HCT116 (cell line): ENCODE measurements around the gene MYRF. TPM values are rescaled to one million over a fixed set of nuclear protein-coding genes. Genes with fewer than 3 reads are reported as not detected.
A peak's percentile ranks its signal among the peaks of the same experiment; 100 is the strongest.

Experiments used
- ATAC-seq: fragments of 200-7000 bp; cut with Tn5 transposase; 2 replicates; pipeline ENCODE4 v1.9.1; 2020; ENCODE audit warnings: mild to moderate bottlenecking, moderate library complexity
- BruUV-seq: library from RNA; stranded (reverse); fragments of 400-500 nt; replicated peaks from 2 replicates; lab custom pipeline; 2021; lab: Mats Ljungman, UMichigan
- CTCF ChIA-PET: fragments of 300-600 bp; sonication (Branson Sonifier 250); formaldehyde crosslinking; loops from one replicate; lab custom pipeline; 2021; ENCODE audit warnings: antibody characterized with exemption; lab: Charles Lee
- POLR2A ChIA-PET: fragments of 300-600, 350-600 bp; sonication (Branson Sonifier 250); formaldehyde crosslinking; loops from one replicate; lab custom pipeline; 2021; ENCODE audit warnings: antibody characterized with exemption; lab: Charles Lee
- RAD21 ChIA-PET, 2 experiments: fragments of 300-600 bp; sonication (Branson Sonifier 250); formaldehyde crosslinking; loops; one replicate each; lab custom pipeline; 2023; ENCODE audit warnings: low total read pairs in 2 of 2; ENCODE audit not compliant: uncharacterized antibody in 2 of 2, unreplicated experiment in 2 of 2, low non-redundant PET in 1 of 2; lab: Charles Lee
- DNase-seq: peaks from one replicate; pipeline ENCODE4 v3.0.0-alpha.2; 2010; ENCODE audit warnings: low read depth, low spot score
- H2AFZ ChIP-seq: fragments of 200-600 bp; shearing (Covaris generic), sonication (generic); 2 replicates; pipeline ENCODE4 v1.6.1; 2017; ENCODE audit warnings: low read depth, mixed run types, mixed read lengths, antibody characterized with exemption, low read length; ENCODE audit not compliant: poor library complexity, severe bottlenecking
- H3K27ac ChIP-seq: 2 replicates; pipeline ENCODE4 v1.5.1; 2012; ENCODE audit warnings: low read depth, low read length
- H3K27me3 ChIP-seq: fragments of 200-600 bp; sonication (generic); 2 replicates; pipeline ENCODE4 v1.6.1; 2016; ENCODE audit warnings: mixed run types, low read length, mixed read lengths; ENCODE audit not compliant: insufficient read depth
- H3K36me3 ChIP-seq, 2 experiments: fragments of 200-500 bp in 1 of 2; fragments of 200-600 bp in 1 of 2; sonication (Bioruptor generic) in 1 of 2; sonication (generic) in 1 of 2; 2 replicates each; pipeline versions ENCODE4 v1.5.1 to v1.6.1; 2014 to 2016; ENCODE audit warnings: low read length in 2 of 2, inconsistent platforms in 1 of 2, mixed read lengths in 1 of 2, mixed run types in 1 of 2; ENCODE audit not compliant: insufficient read depth in 2 of 2, control insufficient read depth in 1 of 2
- H3K4me1 ChIP-seq, 2 experiments: fragments of 200-600 bp in 1 of 2; sonication (generic) in 1 of 2; 2 replicates each; pipeline versions ENCODE4 v1.5.1 to v1.6.1; 2012 to 2017; ENCODE audit warnings: low read length in 2 of 2, inconsistent platforms in 1 of 2, mild to moderate bottlenecking in 1 of 2, mixed read lengths in 1 of 2, mixed run types in 1 of 2, moderate library complexity in 1 of 2; ENCODE audit not compliant: insufficient read depth in 2 of 2, control insufficient read depth in 1 of 2
- H3K4me2 ChIP-seq: fragments of 200-600 bp; sonication (generic); 2 replicates; pipeline ENCODE4 v1.6.1; 2017; ENCODE audit warnings: mixed run types, low read length, mixed read lengths
- H3K4me3 ChIP-seq, 2 experiments: fragments of 200-600 bp in 1 of 2; sonication (generic) in 1 of 2; replicated peaks in 1 of 2; 2 replicates each; pipeline ENCODE4 v1.5.1; 2011 to 2016; ENCODE audit warnings: low read length in 2 of 2, control low read depth in 1 of 2, low read depth in 1 of 2, mild to moderate bottlenecking in 1 of 2, mixed read lengths in 1 of 2, mixed run types in 1 of 2
- H3K79me2 ChIP-seq: fragments of 200-600 bp; sonication (generic); 2 replicates; pipeline ENCODE4 v1.6.1; 2017; ENCODE audit warnings: mild to moderate bottlenecking, mixed run types, low read length, moderate library complexity, mixed read lengths; ENCODE audit not compliant: insufficient read depth
- H3K9ac ChIP-seq: fragments of 200-600 bp; sonication (generic); 2 replicates; pipeline ENCODE4 v1.6.1; 2016; ENCODE audit warnings: low read length, mixed read lengths
- H3K9me2 ChIP-seq: fragments of 200-600 bp; sonication (generic), shearing (Covaris generic); 2 replicates; pipeline ENCODE4 v1.6.1; 2017; ENCODE audit warnings: mixed run types, mild to moderate bottlenecking, moderate library complexity; ENCODE audit not compliant: insufficient read depth
- H3K9me3 ChIP-seq, 2 experiments: fragments of 200-500 bp in 1 of 2; fragments of 200-600 bp in 1 of 2; sonication (Bioruptor generic) in 1 of 2; sonication (generic) in 1 of 2; 2 replicates each; pipeline ENCODE4 v1.6.1; 2014 to 2017; ENCODE audit warnings: low read length in 2 of 2, mixed read lengths in 2 of 2, inconsistent platforms in 1 of 2, low read depth in 1 of 2, mild to moderate bottlenecking in 1 of 2, mixed run types in 1 of 2, moderate library complexity in 1 of 2; ENCODE audit not compliant: control insufficient read depth in 1 of 2, insufficient read depth in 1 of 2
- H4K20me1 ChIP-seq: fragments of 200-600 bp; sonication (generic), shearing (Covaris generic); 2 replicates; pipeline ENCODE4 v1.6.1; 2017; ENCODE audit warnings: mixed run types, mild to moderate bottlenecking, moderate library complexity; ENCODE audit not compliant: insufficient read depth
- CEBPB ChIP-seq: IDR thresholded peaks from 2 replicates; pipeline ENCODE4 v1.6.1; 2012; ENCODE audit warnings: low read depth
- EGR1 ChIP-seq: IDR thresholded peaks from 2 replicates; pipeline ENCODE4 v1.6.1; 2012; ENCODE audit warnings: low read depth
- FOSL1 ChIP-seq: IDR thresholded peaks from 2 replicates; pipeline ENCODE4 v1.6.1; 2012; ENCODE audit warnings: low read depth
- JUND ChIP-seq: IDR thresholded peaks from 2 replicates; pipeline ENCODE4 v1.6.1; 2012
- POLR2A ChIP-seq: IDR thresholded peaks from 2 replicates; pipeline ENCODE4 v1.7.0; 2011; ENCODE audit warnings: borderline replicate concordance; ENCODE audit not compliant: insufficient read depth, insufficient read length; ENCODE audit errors: extremely low read depth
- SIN3A ChIP-seq: IDR thresholded peaks from 2 replicates; pipeline ENCODE4 v1.6.1; 2012; ENCODE audit warnings: low read depth
- SP1 ChIP-seq: IDR thresholded peaks from 2 replicates; pipeline ENCODE4 v1.6.1; 2012; ENCODE audit warnings: low read depth
- ZFX ChIP-seq: fragments of 450-650 bp; IDR thresholded peaks from 2 replicates; pipeline ENCODE4 v1.6.1; 2017
- intact Hi-C: fragments of 100-400 bp; cut with micrococcal nuclease; formaldehyde crosslinking; loops from 2 replicates; pipeline ENCODE4 v1.10.0; 2022
- total RNA-seq: library from RNA; stranded (reverse); gene quantifications from one replicate; pipeline ENCODE4 v1.2.1, GENCODE V29; 2021; ENCODE audit not compliant: unreplicated experiment
- TF ChIP-seq, protein P1 (sequence below): IDR thresholded peaks from 2 replicates; pipeline ENCODE4 v1.6.1; 2012
- TF ChIP-seq, protein P2 (sequence below): IDR thresholded peaks from 2 replicates; pipeline ENCODE4 v1.6.1; 2011; ENCODE audit warnings: mild to moderate bottlenecking, low read length, moderate library complexity; ENCODE audit not compliant: insufficient replicate concordance; ENCODE audit errors: extremely low read depth
- TF ChIP-seq, protein P3 (sequence below): IDR thresholded peaks from 2 replicates; pipeline ENCODE4 v1.6.1; 2012; ENCODE audit warnings: low read depth

Gene MYRF
- total RNA-seq, 1 experiment from 2014 or later = 52.3 TPM

DNA sequence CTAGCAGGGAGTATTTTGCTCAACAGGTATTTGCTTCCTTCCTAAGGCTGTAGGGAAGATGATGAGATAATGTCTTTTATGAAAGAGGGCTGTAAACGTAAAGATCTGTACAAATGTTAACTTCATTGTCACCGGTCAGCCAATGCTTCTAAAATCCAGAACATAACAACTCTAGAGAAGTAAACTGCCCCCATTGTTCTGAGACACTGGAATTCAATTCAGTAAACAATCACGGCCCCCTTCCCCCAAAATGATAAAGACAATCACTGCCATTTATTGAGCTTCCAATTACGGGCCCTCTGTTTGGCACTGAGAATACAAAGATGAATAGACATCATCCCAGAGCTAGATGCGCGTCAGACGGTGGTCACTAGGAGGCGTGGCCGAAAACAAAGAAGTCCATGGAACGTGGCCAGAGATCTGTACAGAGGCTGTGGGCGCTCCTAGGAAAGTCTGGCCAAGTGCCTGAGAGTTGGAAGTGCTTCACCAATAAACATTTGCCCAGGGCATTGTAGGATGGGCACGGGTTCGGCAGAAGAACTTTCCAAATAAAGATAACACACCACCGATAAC lies 39.4 kb downstream of the MYRF start:
- H3K36me3 ChIP-seq = peaks cover 24 to 52% of the 10 kb centered on the region in 2 experiments; a peak in 3 of 4 replicates
- H4K20me1 ChIP-seq = peaks cover under 1% of the 10 kb centered on the region; the same call in 1 of the 2 replicates
- H3K4me1 ChIP-seq = peaks cover 4 to 16% of the 10 kb centered on the region in 2 experiments; a peak in 2 of 4 replicates
- H2AFZ ChIP-seq = no peak overlapping the region
- BruUV-seq = TSS peak; percentile 83
- peak; percentile 46 for ATAC-seq
- H3K9me3 ChIP-seq = no peaks in the 10 kb centered on the region
- peak overlapping the region; percentile 99 for H3K9ac ChIP-seq
- ChIA-PET RAD21 (interaction anchor here in 1 of 2 experiments (1.5 kb wide), 1 partner anchor 316 kb away, joined by 3 read pairs; no protein-coding TSS in a partner anchor), POLR2A (interaction anchor here (0.6 to 2.8 kb wide), 6 partner anchors 9 to 39 kb away, joined by 3 to 14 read pairs (median 3); no protein-coding TSS in a partner anchor), CTCF (interaction anchor here (1.0 to 2.4 kb wide), 4 partner anchors 11 to 316 kb away, joined by 3 to 9 read pairs (median 4); no protein-coding TSS in a partner anchor)
- H3K79me2 ChIP-seq = peaks cover 65% of the 10 kb centered on the region
- peak overlapping the region; percentile 94 for H3K27ac ChIP-seq
- intact Hi-C loops = no loop called here
- no peaks in the 10 kb centered on the region for H3K27me3 ChIP-seq
- peak; percentile 63 for DNase-seq
- TF ChIP-seq SIN3A (0 out of 2 replicates have a peak, but pooled peaks have one; percentile 5), EGR1 (no peak)
- TF ChIP-seq, all 23 proteins: peak for 1
- peak overlapping the region; percentile 96 to 100 for H3K4me3 ChIP-seq
- H3K9me2 ChIP-seq = no peaks in the 10 kb centered on the region
- peak overlapping the region; percentile 90 for H3K4me2 ChIP-seq

DNA sequence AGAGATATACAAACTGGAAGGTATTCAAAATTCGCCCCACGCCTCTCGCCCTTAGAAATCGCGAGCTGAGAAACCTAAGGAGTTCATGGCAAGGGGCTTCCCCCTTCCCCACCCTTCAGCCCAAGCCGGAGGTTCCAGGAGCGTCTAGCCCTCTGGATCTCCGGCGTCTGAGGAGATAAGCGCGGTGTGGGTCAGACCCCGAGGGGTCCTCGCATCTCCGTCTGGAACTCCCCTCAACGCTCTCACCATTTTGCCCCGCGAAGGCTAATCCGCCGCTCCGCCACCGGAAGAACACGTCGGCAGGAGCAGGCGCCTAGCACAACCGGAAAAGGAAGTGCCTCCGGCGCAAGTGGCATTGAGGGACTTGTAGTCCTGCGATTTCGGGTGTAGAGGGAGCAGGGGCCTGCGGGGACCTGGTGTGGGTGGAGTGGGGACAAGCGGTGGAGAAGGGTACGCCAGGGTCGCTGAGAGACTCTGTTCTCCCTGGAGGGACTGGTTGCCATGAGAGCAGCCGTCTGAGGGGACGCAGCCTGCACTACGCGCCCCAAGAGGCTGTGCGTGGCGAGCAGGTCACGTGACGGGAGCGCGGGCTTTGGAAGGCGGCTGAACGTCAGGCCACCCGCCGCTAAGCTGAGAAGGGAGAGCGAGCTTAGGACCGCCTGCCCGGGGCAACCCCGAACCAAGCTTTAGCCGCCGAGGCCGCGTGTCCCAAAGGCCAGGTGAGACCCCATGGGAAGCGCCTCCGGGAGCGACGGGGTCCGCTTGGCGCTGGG lies 40.1 kb downstream of the MYRF start, which contains the start of the genes FEN1 and TMEM258:
TSS of gene FEN1 (plus strand) at position 602 of the 773 bp plus-strand sequence. CDS start 2,451 bp downstream, outside the sequence.
TSS of gene TMEM258 (minus strand) at position 290 of the 773 bp plus-strand sequence. CDS start at position 249, 41 bp downstream.
- RAD21 ChIA-PET = interaction anchor here in 1 of 2 experiments (1.5 kb wide), 1 partner anchor 316 kb away, joined by 3 read pairs; no protein-coding TSS in a partner anchor
- peaks cover 21 to 49% of the 10 kb centered on the region in 2 experiments; a peak in 3 of 4 replicates for H3K36me3 ChIP-seq
- ATAC-seq (peak; percentile 84), DNase-seq (peak; percentile 88)
- peaks cover 7% of the 10 kb centered on the region; the same call in 1 of the 2 replicates for H4K20me1 ChIP-seq
- CTCF ChIA-PET = interaction anchor here (0.8 to 2.4 kb wide), 4 partner anchors 45 to 316 kb away, joined by 3 to 9 read pairs (median 3); partner anchors contain the start of gene BEST1
- no peaks in the 10 kb centered on the region for H3K27me3 ChIP-seq
- H3K9me2 ChIP-seq = no peaks in the 10 kb centered on the region
- peak within 1 kb of the TSS; percentile 96 to 100 for H3K4me3 ChIP-seq
- BruUV-seq = no TSS peak
- intact Hi-C loops = no loop called here
- H3K4me1 ChIP-seq = peaks cover 4 to 16% of the 10 kb centered on the region in 2 experiments; a peak in 2 of 4 replicates
- peak within 1 kb of the TSS; percentile 94 for H3K27ac ChIP-seq
- H3K9ac ChIP-seq = peak within 1 kb of the TSS; percentile 99
- peaks cover 71% of the 10 kb centered on the region for H3K79me2 ChIP-seq
- POLR2A ChIA-PET = interaction anchor here (0.9 to 2.8 kb wide), 6 partner anchors 10 to 155 kb away, joined by 3 to 14 read pairs (median 4); no protein-coding TSS in a partner anchor
- peak within 1 kb of the TSS; percentile 90 for H3K4me2 ChIP-seq
- no peak within 1 kb of the TSS for H2AFZ ChIP-seq
- no peaks in the 10 kb centered on the region for H3K9me3 ChIP-seq
- TF ChIP-seq CEBPB (no peak), POLR2A (peak; percentile 73), ZFX (peak; percentile 68; the same call in 1 of the 2 replicates), SIN3A (peak; percentile 95), JUND (no peak), SP1 (no peak), FOSL1 (no peak)
- TF ChIP-seq, protein P1, sequence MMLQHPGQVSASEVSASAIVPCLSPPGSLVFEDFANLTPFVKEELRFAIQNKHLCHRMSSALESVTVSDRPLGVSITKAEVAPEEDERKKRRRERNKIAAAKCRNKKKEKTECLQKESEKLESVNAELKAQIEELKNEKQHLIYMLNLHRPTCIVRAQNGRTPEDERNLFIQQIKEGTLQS = no peak
- TF ChIP-seq, protein P2, sequence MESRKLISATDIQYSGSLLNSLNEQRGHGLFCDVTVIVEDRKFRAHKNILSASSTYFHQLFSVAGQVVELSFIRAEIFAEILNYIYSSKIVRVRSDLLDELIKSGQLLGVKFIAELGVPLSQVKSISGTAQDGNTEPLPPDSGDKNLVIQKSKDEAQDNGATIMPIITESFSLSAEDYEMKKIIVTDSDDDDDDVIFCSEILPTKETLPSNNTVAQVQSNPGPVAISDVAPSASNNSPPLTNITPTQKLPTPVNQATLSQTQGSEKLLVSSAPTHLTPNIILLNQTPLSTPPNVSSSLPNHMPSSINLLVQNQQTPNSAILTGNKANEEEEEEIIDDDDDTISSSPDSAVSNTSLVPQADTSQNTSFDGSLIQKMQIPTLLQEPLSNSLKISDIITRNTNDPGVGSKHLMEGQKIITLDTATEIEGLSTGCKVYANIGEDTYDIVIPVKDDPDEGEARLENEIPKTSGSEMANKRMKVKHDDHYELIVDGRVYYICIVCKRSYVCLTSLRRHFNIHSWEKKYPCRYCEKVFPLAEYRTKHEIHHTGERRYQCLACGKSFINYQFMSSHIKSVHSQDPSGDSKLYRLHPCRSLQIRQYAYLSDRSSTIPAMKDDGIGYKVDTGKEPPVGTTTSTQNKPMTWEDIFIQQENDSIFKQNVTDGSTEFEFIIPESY = no peak
- TF ChIP-seq, protein P3, sequence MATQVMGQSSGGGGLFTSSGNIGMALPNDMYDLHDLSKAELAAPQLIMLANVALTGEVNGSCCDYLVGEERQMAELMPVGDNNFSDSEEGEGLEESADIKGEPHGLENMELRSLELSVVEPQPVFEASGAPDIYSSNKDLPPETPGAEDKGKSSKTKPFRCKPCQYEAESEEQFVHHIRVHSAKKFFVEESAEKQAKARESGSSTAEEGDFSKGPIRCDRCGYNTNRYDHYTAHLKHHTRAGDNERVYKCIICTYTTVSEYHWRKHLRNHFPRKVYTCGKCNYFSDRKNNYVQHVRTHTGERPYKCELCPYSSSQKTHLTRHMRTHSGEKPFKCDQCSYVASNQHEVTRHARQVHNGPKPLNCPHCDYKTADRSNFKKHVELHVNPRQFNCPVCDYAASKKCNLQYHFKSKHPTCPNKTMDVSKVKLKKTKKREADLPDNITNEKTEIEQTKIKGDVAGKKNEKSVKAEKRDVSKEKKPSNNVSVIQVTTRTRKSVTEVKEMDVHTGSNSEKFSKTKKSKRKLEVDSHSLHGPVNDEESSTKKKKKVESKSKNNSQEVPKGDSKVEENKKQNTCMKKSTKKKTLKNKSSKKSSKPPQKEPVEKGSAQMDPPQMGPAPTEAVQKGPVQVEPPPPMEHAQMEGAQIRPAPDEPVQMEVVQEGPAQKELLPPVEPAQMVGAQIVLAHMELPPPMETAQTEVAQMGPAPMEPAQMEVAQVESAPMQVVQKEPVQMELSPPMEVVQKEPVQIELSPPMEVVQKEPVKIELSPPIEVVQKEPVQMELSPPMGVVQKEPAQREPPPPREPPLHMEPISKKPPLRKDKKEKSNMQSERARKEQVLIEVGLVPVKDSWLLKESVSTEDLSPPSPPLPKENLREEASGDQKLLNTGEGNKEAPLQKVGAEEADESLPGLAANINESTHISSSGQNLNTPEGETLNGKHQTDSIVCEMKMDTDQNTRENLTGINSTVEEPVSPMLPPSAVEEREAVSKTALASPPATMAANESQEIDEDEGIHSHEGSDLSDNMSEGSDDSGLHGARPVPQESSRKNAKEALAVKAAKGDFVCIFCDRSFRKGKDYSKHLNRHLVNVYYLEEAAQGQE = no peak
